ENCODE measurements around the gene PDE10A.

DNA sequence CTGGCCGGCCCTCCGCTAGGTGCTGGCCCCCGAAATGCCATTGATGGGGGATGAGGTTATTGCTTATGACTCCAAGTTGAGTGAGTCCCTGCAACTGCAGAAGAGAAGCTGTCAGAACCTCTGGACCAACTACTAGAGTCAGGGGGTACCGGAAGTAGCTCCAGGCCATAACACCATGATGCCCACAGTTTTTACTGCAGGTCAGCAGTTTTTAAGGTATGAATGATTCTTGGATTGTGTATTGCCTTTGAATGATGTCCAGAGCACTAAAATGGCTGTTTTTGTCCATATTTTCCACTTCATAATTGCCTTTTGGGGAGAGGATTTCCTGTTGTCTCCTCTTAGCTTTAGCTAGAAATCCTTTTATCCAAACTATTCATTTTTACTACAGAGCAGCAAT is 148.4 kb downstream of the PDE10A start:
- TF ChIP-seq RNF2 (IDR thresholded peaks at IDR 0.05) (no peak), CBX3 (IDR thresholded peaks at IDR 0.05; ENCODE audit: borderline replicate concordance in 1 of 2, low read length in 2 of 2) (no peak)
- TF ChIP-seq, protein P1, sequence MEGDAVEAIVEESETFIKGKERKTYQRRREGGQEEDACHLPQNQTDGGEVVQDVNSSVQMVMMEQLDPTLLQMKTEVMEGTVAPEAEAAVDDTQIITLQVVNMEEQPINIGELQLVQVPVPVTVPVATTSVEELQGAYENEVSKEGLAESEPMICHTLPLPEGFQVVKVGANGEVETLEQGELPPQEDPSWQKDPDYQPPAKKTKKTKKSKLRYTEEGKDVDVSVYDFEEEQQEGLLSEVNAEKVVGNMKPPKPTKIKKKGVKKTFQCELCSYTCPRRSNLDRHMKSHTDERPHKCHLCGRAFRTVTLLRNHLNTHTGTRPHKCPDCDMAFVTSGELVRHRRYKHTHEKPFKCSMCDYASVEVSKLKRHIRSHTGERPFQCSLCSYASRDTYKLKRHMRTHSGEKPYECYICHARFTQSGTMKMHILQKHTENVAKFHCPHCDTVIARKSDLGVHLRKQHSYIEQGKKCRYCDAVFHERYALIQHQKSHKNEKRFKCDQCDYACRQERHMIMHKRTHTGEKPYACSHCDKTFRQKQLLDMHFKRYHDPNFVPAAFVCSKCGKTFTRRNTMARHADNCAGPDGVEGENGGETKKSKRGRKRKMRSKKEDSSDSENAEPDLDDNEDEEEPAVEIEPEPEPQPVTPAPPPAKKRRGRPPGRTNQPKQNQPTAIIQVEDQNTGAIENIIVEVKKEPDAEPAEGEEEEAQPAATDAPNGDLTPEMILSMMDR (IDR thresholded peaks at IDR 0.05 in 2 of 3, conservative IDR thresholded peaks at IDR 0.05 in 1 of 3; ENCODE audit: insufficient read depth in 2 of 3, low read depth in 1 of 3, low read length in 3 of 3): no peak
